HepG2 (cell line): ENCODE data around the gene PLSCR3. TPM values are rescaled to one million over a fixed set of nuclear protein-coding genes. Genes with fewer than 3 reads are reported as not detected.

Experiments
- CENPX ChIP-seq: sonication (generic); formaldehyde crosslinking; IDR thresholded peaks from 2 replicates; pipeline ENCODE4 v1.9.0; 2021; ENCODE audit warnings: mild to moderate bottlenecking, missing genetic modification reagents, moderate library complexity
- MAFF ChIP-seq: IDR thresholded peaks from 2 replicates; pipeline ENCODE4 v1.6.1; 2011; ENCODE audit warnings: low read depth, low read length, improper control_type of control experiment
- MAZ ChIP-seq, 2 experiments: sonication (generic) in 1 of 2; formaldehyde crosslinking in 1 of 2; IDR thresholded peaks; 2 replicates each; pipeline versions ENCODE4 v1.5.0 to v1.6.1; 2012 to 2020; ENCODE audit warnings: low read depth in 2 of 2, mild to moderate bottlenecking in 2 of 2, borderline replicate concordance in 1 of 2, improper control_type of control experiment in 1 of 2, low read length in 1 of 2, missing genetic modification reagents in 1 of 2, moderate library complexity in 1 of 2
- NFATC3 ChIP-seq: sonication (generic); formaldehyde crosslinking; IDR thresholded peaks from 2 replicates; pipeline ENCODE4 v1.5.1; 2020; ENCODE audit warnings: mild to moderate bottlenecking, missing genetic modification reagents
- PTBP1 ChIP-seq: fragments of 200-400 bp; formaldehyde crosslinking; IDR thresholded peaks from 2 replicates; pipeline ENCODE4 v1.6.1; 2018; ENCODE audit warnings: low read length, low read depth; ENCODE audit not compliant: poor library complexity, severe bottlenecking
- RARA ChIP-seq: IDR thresholded peaks from 2 replicates; pipeline ENCODE4 v1.6.1; 2016; ENCODE audit warnings: missing genetic modification reagents, missing compliant biosample characterization
- SMAD1 ChIP-seq: sonication (generic); formaldehyde crosslinking; IDR thresholded peaks from 2 replicates; pipeline ENCODE4 v1.4.0; 2020; ENCODE audit warnings: missing genetic modification reagents, low read depth, mild to moderate bottlenecking, borderline replicate concordance
- SOX6 ChIP-seq, 2 experiments: fragments of 450-650 bp in 1 of 2; sonication (generic) in 1 of 2; formaldehyde crosslinking in 1 of 2; IDR thresholded peaks; 2 replicates each; pipeline versions ENCODE4 v1.4.0 to v1.6.1; 2017 to 2020; ENCODE audit warnings: antibody characterized with exemption in 1 of 2, mild to moderate bottlenecking in 1 of 2, missing genetic modification reagents in 1 of 2
- TAF15 ChIP-seq: fragments of 200-400 bp; formaldehyde crosslinking; IDR thresholded peaks from one replicate; pipeline ENCODE4 v1.6.1; 2018; ENCODE audit warnings: mild to moderate bottlenecking, low read depth, low read length; ENCODE audit not compliant: poor library complexity, severe bottlenecking
- THYN1 ChIP-seq: sonication (generic); formaldehyde crosslinking; IDR thresholded peaks from 2 replicates; pipeline ENCODE4 v1.8.1; 2023; ENCODE audit warnings: low read depth, mild to moderate bottlenecking, moderate library complexity, missing genetic modification reagents, borderline replicate concordance
- YY1 ChIP-seq: IDR thresholded peaks from 2 replicates; pipeline ENCODE4 v1.6.1; 2011; ENCODE audit warnings: low read length, low read depth, moderate library complexity, mild to moderate bottlenecking; ENCODE audit not compliant: insufficient read depth, insufficient replicate concordance
- ZMYM3 ChIP-seq: sonication (generic); formaldehyde crosslinking; IDR thresholded peaks from 2 replicates; pipeline ENCODE4 v1.5.1; 2020; ENCODE audit warnings: mild to moderate bottlenecking, missing genetic modification reagents
- ZNF12 ChIP-seq: sonication (generic); formaldehyde crosslinking; IDR thresholded peaks from 2 replicates; pipeline ENCODE4 v1.5.0; 2020; ENCODE audit warnings: missing genetic modification reagents
- ZNF207 ChIP-seq: fragments of 450-650 bp; IDR thresholded peaks from 2 replicates; pipeline ENCODE4 v1.6.1; 2016; ENCODE audit warnings: antibody characterized with exemption, borderline replicate concordance
- ZNF33A ChIP-seq: sonication (generic); formaldehyde crosslinking; IDR thresholded peaks from 2 replicates; pipeline ENCODE4 v1.5.1; 2020; ENCODE audit warnings: missing genetic modification reagents, mild to moderate bottlenecking, moderate library complexity, borderline replicate concordance
- ZNF441 ChIP-seq: sonication (generic); formaldehyde crosslinking; IDR thresholded peaks from 2 replicates; pipeline ENCODE4 v1.7.0; 2021; ENCODE audit warnings: missing genetic modification reagents, borderline replicate concordance
- ZNF780A ChIP-seq: sonication (generic); formaldehyde crosslinking; IDR thresholded peaks from 2 replicates; pipeline ENCODE4 v1.8.0; 2022; ENCODE audit warnings: mild to moderate bottlenecking, missing genetic modification reagents, moderate library complexity
- ZSCAN9 ChIP-seq: IDR thresholded peaks from 2 replicates; pipeline ENCODE4 v1.6.1; 2016; ENCODE audit warnings: borderline replicate concordance
- polyA plus RNA-seq, 8 experiments: library from polyadenylated mRNA; depleted of rRNA in 3 of 8; stranded (reverse) in 7 of 8; unstranded in 1 of 8; fragments of >200 nt; fragmentation: Illumina TruSeq in 4 of 8; extraction: Trizol in 4 of 8; gene quantifications; 2 replicates each; pipeline versions ENCODE4 v1.2.1 to v1.2.3, GENCODE V29; 2011 to 2016; ENCODE audit warnings: low read depth in 4 of 8, missing spikeins in 1 of 8, mixed read lengths in 1 of 8; ENCODE audit not compliant: insufficient read depth in 1 of 8
- total RNA-seq, 5 experiments: library from RNA; depleted of rRNA; stranded (reverse); fragments of >200 nt; fragmentation: Illumina TruSeq; extraction: Trizol; gene quantifications; 2 replicates each; pipeline ENCODE4 v1.2.3, GENCODE V29; 2016; ENCODE audit warnings: low read depth in 1 of 5
- TF ChIP-seq, protein P1 (sequence below): sonication (generic); formaldehyde crosslinking; IDR thresholded peaks from 2 replicates; pipeline ENCODE4 v1.5.0; 2020; ENCODE audit warnings: missing genetic modification reagents
- TF ChIP-seq, protein P2 (sequence below): sonication (generic); formaldehyde crosslinking; IDR thresholded peaks from 2 replicates; pipeline ENCODE4 v1.5.0; 2020; ENCODE audit warnings: mild to moderate bottlenecking, missing genetic modification reagents, moderate library complexity
- TF ChIP-seq, protein P3 (sequence below): sonication (generic); formaldehyde crosslinking; IDR thresholded peaks from 2 replicates; pipeline ENCODE4 v1.8.0; 2022; ENCODE audit warnings: mild to moderate bottlenecking, missing genetic modification reagents, borderline replicate concordance
- TF ChIP-seq, protein P4 (sequence below): sonication (generic); formaldehyde crosslinking; IDR thresholded peaks from 2 replicates; pipeline ENCODE4 v1.8.0; 2022; ENCODE audit warnings: mild to moderate bottlenecking, missing genetic modification reagents, moderate library complexity
- TF ChIP-seq, protein P5 (sequence below): sonication (generic); formaldehyde crosslinking; IDR thresholded peaks from 2 replicates; pipeline ENCODE4 v1.8.1; 2022; ENCODE audit warnings: mild to moderate bottlenecking, missing genetic modification reagents

The PLSCR3 gene
- total and polyA plus RNA-seq, 2 of the 13 experiments (the other 11 are each of a cell fraction or from before 2014, with no cell fraction given): 5.6 to 6.2 TPM

DNA sequence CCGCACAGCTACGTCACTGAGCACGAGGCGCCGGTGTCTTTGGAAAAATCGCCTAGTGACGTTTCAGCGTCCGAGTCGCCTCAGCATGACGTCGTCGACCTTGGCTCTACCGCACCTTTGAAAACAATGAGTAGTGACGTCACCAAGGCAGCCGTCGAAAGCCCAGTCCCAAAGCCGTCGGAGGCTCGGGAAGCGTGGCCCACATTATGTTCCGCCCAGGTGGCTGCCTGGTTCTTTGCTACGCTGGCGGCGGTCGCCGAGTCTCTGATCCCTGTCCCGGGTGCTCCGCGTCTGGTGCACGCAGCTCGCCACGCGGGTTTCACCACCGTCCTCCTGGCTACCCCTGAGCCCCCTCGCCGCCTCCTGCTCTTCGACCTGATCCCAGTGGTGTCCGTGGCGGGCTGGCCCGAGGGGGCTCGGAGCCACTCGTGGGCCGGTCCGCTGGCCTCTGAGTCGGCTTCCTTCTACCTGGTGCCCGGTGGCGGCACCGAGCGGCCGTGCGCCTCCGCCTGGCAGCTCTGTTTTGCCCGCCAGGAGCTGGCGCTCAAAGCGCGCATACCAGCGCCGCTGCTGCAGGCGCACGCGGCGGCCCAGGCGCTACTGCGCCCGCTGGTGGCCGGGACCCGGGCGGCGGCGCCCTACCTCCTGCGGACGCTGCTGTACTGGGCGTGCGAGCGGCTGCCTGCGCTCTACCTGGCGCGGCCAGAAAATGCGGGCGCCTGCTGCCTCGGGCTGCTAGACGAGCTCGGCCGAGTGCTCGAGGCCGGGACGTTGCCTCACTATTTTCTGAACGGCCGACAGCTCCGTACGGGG is 42.4 kb upstream of the PLSCR3 start (continued):
- TF ChIP-seq, protein P1, sequence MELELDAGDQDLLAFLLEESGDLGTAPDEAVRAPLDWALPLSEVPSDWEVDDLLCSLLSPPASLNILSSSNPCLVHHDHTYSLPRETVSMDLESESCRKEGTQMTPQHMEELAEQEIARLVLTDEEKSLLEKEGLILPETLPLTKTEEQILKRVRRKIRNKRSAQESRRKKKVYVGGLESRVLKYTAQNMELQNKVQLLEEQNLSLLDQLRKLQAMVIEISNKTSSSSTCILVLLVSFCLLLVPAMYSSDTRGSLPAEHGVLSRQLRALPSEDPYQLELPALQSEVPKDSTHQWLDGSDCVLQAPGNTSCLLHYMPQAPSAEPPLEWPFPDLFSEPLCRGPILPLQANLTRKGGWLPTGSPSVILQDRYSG: no peak
- TF ChIP-seq, protein P2, sequence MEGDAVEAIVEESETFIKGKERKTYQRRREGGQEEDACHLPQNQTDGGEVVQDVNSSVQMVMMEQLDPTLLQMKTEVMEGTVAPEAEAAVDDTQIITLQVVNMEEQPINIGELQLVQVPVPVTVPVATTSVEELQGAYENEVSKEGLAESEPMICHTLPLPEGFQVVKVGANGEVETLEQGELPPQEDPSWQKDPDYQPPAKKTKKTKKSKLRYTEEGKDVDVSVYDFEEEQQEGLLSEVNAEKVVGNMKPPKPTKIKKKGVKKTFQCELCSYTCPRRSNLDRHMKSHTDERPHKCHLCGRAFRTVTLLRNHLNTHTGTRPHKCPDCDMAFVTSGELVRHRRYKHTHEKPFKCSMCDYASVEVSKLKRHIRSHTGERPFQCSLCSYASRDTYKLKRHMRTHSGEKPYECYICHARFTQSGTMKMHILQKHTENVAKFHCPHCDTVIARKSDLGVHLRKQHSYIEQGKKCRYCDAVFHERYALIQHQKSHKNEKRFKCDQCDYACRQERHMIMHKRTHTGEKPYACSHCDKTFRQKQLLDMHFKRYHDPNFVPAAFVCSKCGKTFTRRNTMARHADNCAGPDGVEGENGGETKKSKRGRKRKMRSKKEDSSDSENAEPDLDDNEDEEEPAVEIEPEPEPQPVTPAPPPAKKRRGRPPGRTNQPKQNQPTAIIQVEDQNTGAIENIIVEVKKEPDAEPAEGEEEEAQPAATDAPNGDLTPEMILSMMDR (CRISPR knock-in tag): peak; percentile 81
- TF ChIP-seq MAFF (no peak), SOX6 (IDR thresholded peaks at IDR 0.05) (no peak), SOX6 (CRISPR knock-in tag; IDR thresholded peaks at IDR 0.05) (no peak), ZSCAN9 (no peak), ZNF33A (no peak), ZNF780A (CRISPR knock-in tag) (no peak), TAF15 (no peak), ZNF207 (no peak), THYN1 (CRISPR knock-in tag) (no peak), SMAD1 (CRISPR knock-in tag) (no peak), NFATC3 (no peak), ZMYM3 (CRISPR knock-in tag) (no peak), ZNF12 (no peak), PTBP1 (no peak), YY1 (peak; percentile 55), MAZ (IDR thresholded peaks at IDR 0.05; ENCODE audit: borderline replicate concordance, low read depth, low read length) (no peak), MAZ (CRISPR knock-in tag; IDR thresholded peaks at IDR 0.05; ENCODE audit: low read depth) (no peak), RARA (CRISPR knock-in tag) (no peak), CENPX (CRISPR knock-in tag) (no peak), ZNF441 (CRISPR knock-in tag) (no peak)
- TF ChIP-seq, protein P3, sequence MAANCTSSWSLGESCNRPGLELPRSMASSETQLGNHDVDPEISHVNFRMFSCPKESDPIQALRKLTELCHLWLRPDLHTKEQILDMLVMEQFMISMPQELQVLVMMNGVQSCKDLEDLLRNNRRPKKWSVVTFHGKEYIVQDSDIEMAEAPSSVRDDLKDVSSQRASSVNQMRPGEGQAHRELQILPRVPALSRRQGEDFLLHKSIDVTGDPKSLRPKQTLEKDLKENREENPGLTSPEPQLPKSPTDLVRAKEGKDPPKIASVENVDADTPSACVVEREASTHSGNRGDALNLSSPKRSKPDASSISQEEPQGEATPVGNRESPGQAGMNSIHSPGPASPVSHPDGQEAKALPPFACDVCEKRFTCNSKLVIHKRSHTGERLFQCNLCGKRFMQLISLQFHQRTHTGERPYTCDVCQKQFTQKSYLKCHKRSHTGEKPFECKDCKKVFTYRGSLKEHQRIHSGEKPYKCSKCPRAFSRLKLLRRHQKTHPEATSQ (CRISPR knock-in tag): no peak
- TF ChIP-seq, protein P4, sequence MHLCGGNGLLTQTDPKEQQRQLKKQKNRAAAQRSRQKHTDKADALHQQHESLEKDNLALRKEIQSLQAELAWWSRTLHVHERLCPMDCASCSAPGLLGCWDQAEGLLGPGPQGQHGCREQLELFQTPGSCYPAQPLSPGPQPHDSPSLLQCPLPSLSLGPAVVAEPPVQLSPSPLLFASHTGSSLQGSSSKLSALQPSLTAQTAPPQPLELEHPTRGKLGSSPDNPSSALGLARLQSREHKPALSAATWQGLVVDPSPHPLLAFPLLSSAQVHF (CRISPR knock-in tag): no peak
- TF ChIP-seq, protein P5, sequence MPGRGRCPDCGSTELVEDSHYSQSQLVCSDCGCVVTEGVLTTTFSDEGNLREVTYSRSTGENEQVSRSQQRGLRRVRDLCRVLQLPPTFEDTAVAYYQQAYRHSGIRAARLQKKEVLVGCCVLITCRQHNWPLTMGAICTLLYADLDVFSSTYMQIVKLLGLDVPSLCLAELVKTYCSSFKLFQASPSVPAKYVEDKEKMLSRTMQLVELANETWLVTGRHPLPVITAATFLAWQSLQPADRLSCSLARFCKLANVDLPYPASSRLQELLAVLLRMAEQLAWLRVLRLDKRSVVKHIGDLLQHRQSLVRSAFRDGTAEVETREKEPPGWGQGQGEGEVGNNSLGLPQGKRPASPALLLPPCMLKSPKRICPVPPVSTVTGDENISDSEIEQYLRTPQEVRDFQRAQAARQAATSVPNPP (CRISPR knock-in tag): no peak
